Occipital lobe (tissue), 2 donors: ENCODE measurements around the gene SDK1. TPM values are rescaled to one million over a fixed set of nuclear protein-coding genes. Genes with fewer than 3 reads are reported as not detected.

ENCODE experiments used
- DNase-seq: peaks from one replicate; lab custom pipeline; 2025; lab: John Stamatoyannopoulos, UW
- total RNA-seq: library from RNA; depleted of rRNA; stranded (reverse); fragments of >200 nt; gene quantifications from one replicate; pipeline ENCODE4 v1.2.3, GENCODE V29; 2014

The SDK1 gene
- total RNA-seq, 1 donor from 2014 or later, result 7.0 TPM

- no peak for DNase-seq
These were observed 827.0 kb downstream of the SDK1 start for GRCh38 chr7:4127909-4128560.

- DNase-seq, result no peak
These were observed 828.5 kb downstream of the SDK1 start for GRCh38 chr7:4129481-4130122.

- no peak for DNase-seq
These were observed 830.0 kb downstream of the SDK1 start for GRCh38 chr7:4131063-4131462.

GRCh38 chr7:4132221-4132620 lies 831.2 kb downstream of the SDK1 start:
- DNase-seq, result no peak

GRCh38 chr7:4133491-4134044 lies 832.5 kb downstream of the SDK1 start:
- no peak for DNase-seq

GRCh38 chr7:4134204-4134603 lies 833.2 kb downstream of the SDK1 start:
- no peak for DNase-seq

- DNase-seq, result no peak
These were observed 833.6 kb downstream of the SDK1 start for GRCh38 chr7:4134631-4135030.

GRCh38 chr7:4135301-4135700 lies 834.2 kb downstream of the SDK1 start:
- no peak for DNase-seq

- DNase-seq, result no peak
These were observed 835.0 kb downstream of the SDK1 start for GRCh38 chr7:4136036-4136435.

GRCh38 chr7:4136501-4137110 lies 835.6 kb downstream of the SDK1 start:
- no peak for DNase-seq

GRCh38 chr7:4137552-4137951 lies 836.5 kb downstream of the SDK1 start:
- DNase-seq, result no peak

GRCh38 chr7:4138866-4139265 lies 837.8 kb downstream of the SDK1 start:
- DNase-seq, result no peak

- no peak for DNase-seq
These were observed 838.9 kb downstream of the SDK1 start for GRCh38 chr7:4139656-4140625.

- DNase-seq, result no peak
These were observed 839.9 kb downstream of the SDK1 start for GRCh38 chr7:4140933-4141332.

GRCh38 chr7:4143006-4143405 lies 842.0 kb downstream of the SDK1 start:
- no peak for DNase-seq

GRCh38 chr7:4143511-4144171 lies 842.6 kb downstream of the SDK1 start:
- no peak for DNase-seq

- DNase-seq, result no peak
These were observed 843.2 kb downstream of the SDK1 start for GRCh38 chr7:4144172-4144701.

- DNase-seq, result no peak
These were observed 843.9 kb downstream of the SDK1 start for GRCh38 chr7:4144811-4145510.

- no peak for DNase-seq
These were observed 844.5 kb downstream of the SDK1 start for GRCh38 chr7:4145576-4145975.
